Hepatocyte (in vitro differentiated cells): ENCODE measurements around the gene AKR7A2. TPM values are rescaled to one million over a fixed set of nuclear protein-coding genes. Genes with fewer than 3 reads are reported as not detected.
"Not testable (repeated sequence)": the region's sequence is repeated elsewhere in the genome, so short reads cannot be mapped to it uniquely, and the experiment has no call there.

Experiments
- DNase-seq: peaks from one replicate; pipeline ENCODE4 v3.0.0-alpha.2; 2016; ENCODE audit warnings: low spot score
- H2AFZ ChIP-seq: fragments of 200-600 bp; sonication (generic); 2 replicates; pipeline ENCODE4 v1.6.0; 2016; ENCODE audit warnings: antibody characterized with exemption, mild to moderate bottlenecking
- H3K27ac ChIP-seq: fragments of 200-600 bp; sonication (generic); 2 replicates; pipeline ENCODE4 v1.5.1; 2016; ENCODE audit warnings: mild to moderate bottlenecking
- H3K27me3 ChIP-seq: fragments of 200-600 bp; sonication (generic); 2 replicates; pipeline ENCODE4 v1.6.1; 2016
- H3K36me3 ChIP-seq: fragments of 200-600 bp; sonication (generic); replicated peaks from 2 replicates; pipeline ENCODE4 v1.5.1; 2016; ENCODE audit warnings: low read depth; ENCODE audit not compliant: insufficient read depth
- H3K4me1 ChIP-seq: fragments of 200-600 bp; sonication (generic); 2 replicates; pipeline ENCODE4 v1.5.1; 2016; ENCODE audit warnings: mild to moderate bottlenecking, moderate library complexity; ENCODE audit not compliant: insufficient read depth
- H3K4me2 ChIP-seq: fragments of 200-600 bp; sonication (generic); 2 replicates; pipeline ENCODE4 v1.6.0; 2016
- H3K4me3 ChIP-seq: fragments of 200-600 bp; sonication (generic); 2 replicates; pipeline ENCODE4 v1.5.1; 2016; ENCODE audit warnings: mild to moderate bottlenecking
- H3K79me2 ChIP-seq: fragments of 200-600 bp; sonication (generic); 2 replicates; pipeline ENCODE4 v1.6.0; 2017; ENCODE audit warnings: mild to moderate bottlenecking
- H3K9me2 ChIP-seq: fragments of 200-600 bp; sonication (generic); replicated peaks from 2 replicates; pipeline ENCODE4 v1.6.0; 2017; ENCODE audit warnings: mild to moderate bottlenecking; ENCODE audit not compliant: insufficient read depth
- H3K9me3 ChIP-seq: fragments of 200-600 bp; sonication (generic); 2 replicates; pipeline ENCODE4 v1.5.1; 2016; ENCODE audit warnings: low read depth, mild to moderate bottlenecking
- H4K20me1 ChIP-seq: fragments of 200-600 bp; sonication (generic); 2 replicates; pipeline ENCODE4 v1.6.0; 2016; ENCODE audit warnings: mild to moderate bottlenecking; ENCODE audit not compliant: insufficient read depth, poor library complexity, severe bottlenecking
- EZH2 ChIP-seq: fragments of 200-600 bp; sonication (generic); IDR thresholded peaks from 2 replicates; pipeline ENCODE4 v1.6.1; 2016; ENCODE audit warnings: antibody characterized with exemption, mild to moderate bottlenecking, borderline replicate concordance
- EZH2phosphoT487 ChIP-seq: fragments of 200-600 bp; sonication (generic); IDR thresholded peaks from one replicate; pipeline ENCODE4 v1.6.1; 2018; ENCODE audit warnings: antibody characterized with exemption, mild to moderate bottlenecking, low read depth, moderate library complexity; ENCODE audit not compliant: unreplicated experiment, severe bottlenecking
- WGBS: methylation state at CpG from one replicate; pipeline ENCODE4 v1.1.6; 2016; ENCODE audit warnings: low lambda C conversion rate; ENCODE audit errors: missing lambda C conversion rate; 5-methylcytosine and 5-hydroxymethylcytosine counted together
- polyA plus RNA-seq: library from polyadenylated mRNA; unstranded; fragments of >200 nt; fragmentation: Nextera tagmentation; extraction: Ambion mirVana; gene quantifications from 2 replicates; pipeline ENCODE4 v1.2.1, GENCODE V29; 2016
- total RNA-seq: library from RNA; depleted of rRNA; stranded (reverse); fragments of >200 nt; gene quantifications from 2 replicates; pipeline ENCODE4 v1.2.3, GENCODE V29; 2014
- TF ChIP-seq, protein P1 (sequence below): fragments of 200-600 bp; sonication (generic); IDR thresholded peaks from 2 replicates; pipeline ENCODE4 v1.5.1; 2016; ENCODE audit warnings: antibody characterized with exemption, mild to moderate bottlenecking; ENCODE audit not compliant: poor library complexity

Gene AKR7A2
- total and polyA plus RNA-seq, 2 experiments from 2014 or later: 81.5 to 109 TPM

DNA sequence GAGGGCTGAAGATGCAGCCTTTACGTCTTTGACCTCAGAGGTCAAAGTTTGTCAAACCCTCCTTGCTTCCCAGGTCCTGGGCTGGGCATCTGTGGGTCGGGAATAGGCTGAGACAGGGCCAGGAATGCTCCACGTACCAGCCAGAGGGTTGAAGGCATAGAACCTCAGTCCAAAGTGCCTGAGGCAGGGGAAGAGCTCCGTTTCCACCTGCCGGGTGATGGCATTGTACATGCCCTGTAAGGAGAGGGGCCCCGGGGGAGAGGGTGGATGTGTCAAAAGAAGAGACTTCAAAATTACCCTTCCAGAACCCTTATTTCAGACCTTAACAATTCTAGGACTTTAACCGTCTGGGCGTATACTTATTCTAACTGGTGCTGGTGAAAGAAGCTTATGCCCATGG lies 27.1 kb downstream of the AKR7A2 start:
- no peak overlapping the region for H3K4me2 ChIP-seq
- TF ChIP-seq EZH2phosphoT487 (no peak), EZH2 (no peak)
- TF ChIP-seq, protein P1, sequence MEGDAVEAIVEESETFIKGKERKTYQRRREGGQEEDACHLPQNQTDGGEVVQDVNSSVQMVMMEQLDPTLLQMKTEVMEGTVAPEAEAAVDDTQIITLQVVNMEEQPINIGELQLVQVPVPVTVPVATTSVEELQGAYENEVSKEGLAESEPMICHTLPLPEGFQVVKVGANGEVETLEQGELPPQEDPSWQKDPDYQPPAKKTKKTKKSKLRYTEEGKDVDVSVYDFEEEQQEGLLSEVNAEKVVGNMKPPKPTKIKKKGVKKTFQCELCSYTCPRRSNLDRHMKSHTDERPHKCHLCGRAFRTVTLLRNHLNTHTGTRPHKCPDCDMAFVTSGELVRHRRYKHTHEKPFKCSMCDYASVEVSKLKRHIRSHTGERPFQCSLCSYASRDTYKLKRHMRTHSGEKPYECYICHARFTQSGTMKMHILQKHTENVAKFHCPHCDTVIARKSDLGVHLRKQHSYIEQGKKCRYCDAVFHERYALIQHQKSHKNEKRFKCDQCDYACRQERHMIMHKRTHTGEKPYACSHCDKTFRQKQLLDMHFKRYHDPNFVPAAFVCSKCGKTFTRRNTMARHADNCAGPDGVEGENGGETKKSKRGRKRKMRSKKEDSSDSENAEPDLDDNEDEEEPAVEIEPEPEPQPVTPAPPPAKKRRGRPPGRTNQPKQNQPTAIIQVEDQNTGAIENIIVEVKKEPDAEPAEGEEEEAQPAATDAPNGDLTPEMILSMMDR: no peak
- H3K27me3 ChIP-seq: no peaks in the 10 kb centered on the region
- H3K4me3 ChIP-seq: no peak overlapping the region
- no peaks in the 10 kb centered on the region for H3K9me2 ChIP-seq
- H3K79me2 ChIP-seq: no peaks in the 10 kb centered on the region
- WGBS: 89% methylated on average over 8 of the region's 8 CpGs
- no peaks in the 10 kb centered on the region for H4K20me1 ChIP-seq
- no peaks in the 10 kb centered on the region for H3K9me3 ChIP-seq
- DNase-seq: no peak
- no peak overlapping the region for H2AFZ ChIP-seq
- H3K36me3 ChIP-seq: no peaks in the 10 kb centered on the region
- H3K27ac ChIP-seq: peak overlapping the region; percentile 31
- no peaks in the 10 kb centered on the region for H3K4me1 ChIP-seq

DNA sequence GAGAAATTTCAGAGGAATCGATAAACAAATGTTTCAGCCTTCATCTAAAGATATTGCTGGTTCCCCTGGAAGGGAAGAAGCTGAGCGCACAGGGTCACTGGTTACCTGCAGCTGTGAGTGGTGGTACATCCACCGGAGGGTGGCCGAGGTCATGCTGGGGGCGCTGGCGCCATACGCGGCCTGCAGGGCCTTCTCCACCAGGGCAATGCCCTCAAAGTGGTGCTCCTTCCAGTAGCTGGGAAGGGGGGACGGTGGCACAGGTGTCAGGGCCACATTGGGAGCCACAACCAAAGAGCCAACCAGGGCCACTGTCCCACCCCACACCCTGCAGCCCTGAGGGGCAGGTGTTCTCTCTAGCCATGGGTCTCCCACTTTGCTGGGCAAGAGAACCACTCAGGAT lies 28.1 kb downstream of the AKR7A2 start:
- 96% methylated on average over 9 of the region's 9 CpGs for WGBS
- no peak for DNase-seq
- Histone ChIP-seq H3K27ac (no peak overlapping the region), H2AFZ (no peak overlapping the region), H3K27me3 (no peaks in the 10 kb centered on the region), H3K9me3 (no peaks in the 10 kb centered on the region), H3K4me1 (no peaks in the 10 kb centered on the region), H4K20me1 (no peaks in the 10 kb centered on the region), H3K79me2 (no peaks in the 10 kb centered on the region), H3K4me2 (no peak overlapping the region), H3K36me3 (no peaks in the 10 kb centered on the region), H3K4me3 (no peak overlapping the region), H3K9me2 (no peaks in the 10 kb centered on the region)
- TF ChIP-seq, protein P1: no peak
- TF ChIP-seq EZH2: no peak
- no peak for TF ChIP-seq EZH2phosphoT487

DNA sequence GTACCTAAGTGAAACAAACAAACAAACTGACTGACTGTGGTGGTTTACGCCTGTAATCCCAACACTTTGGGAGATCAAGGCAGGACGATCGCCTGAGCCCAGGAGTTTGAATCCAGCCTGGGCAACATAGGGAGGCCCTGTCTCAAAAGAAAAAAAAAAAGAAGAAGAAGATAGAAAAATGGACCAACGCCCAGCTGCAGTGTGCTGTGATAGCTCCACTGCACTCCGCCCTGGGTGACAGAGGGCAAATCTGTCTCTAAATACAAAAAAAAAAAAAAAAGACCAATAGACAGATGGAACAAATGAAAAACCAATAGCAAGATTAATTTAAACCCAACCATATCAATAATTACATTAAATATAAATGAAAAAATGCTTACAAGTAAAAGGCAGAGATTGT lies 37.3 kb downstream of the AKR7A2 start:
- Histone ChIP-seq H2AFZ (no peak overlapping the region), H3K9me3 (no peaks in the 10 kb centered on the region), H3K27ac (no peak overlapping the region), H3K9me2 (no peaks in the 10 kb centered on the region), H3K4me2 (no peak overlapping the region), H3K27me3 (no peaks in the 10 kb centered on the region), H3K4me1 (no peaks in the 10 kb centered on the region), H3K79me2 (no peaks in the 10 kb centered on the region), H3K36me3 (no peaks in the 10 kb centered on the region), H3K4me3 (no peak overlapping the region), H4K20me1 (no peaks in the 10 kb centered on the region)
- DNase-seq: no peak
- 93% methylated on average over 5 of the region's 5 CpGs for WGBS
- TF ChIP-seq, protein P1: no peak
- no peak for TF ChIP-seq EZH2
- TF ChIP-seq EZH2phosphoT487: no peak

DNA sequence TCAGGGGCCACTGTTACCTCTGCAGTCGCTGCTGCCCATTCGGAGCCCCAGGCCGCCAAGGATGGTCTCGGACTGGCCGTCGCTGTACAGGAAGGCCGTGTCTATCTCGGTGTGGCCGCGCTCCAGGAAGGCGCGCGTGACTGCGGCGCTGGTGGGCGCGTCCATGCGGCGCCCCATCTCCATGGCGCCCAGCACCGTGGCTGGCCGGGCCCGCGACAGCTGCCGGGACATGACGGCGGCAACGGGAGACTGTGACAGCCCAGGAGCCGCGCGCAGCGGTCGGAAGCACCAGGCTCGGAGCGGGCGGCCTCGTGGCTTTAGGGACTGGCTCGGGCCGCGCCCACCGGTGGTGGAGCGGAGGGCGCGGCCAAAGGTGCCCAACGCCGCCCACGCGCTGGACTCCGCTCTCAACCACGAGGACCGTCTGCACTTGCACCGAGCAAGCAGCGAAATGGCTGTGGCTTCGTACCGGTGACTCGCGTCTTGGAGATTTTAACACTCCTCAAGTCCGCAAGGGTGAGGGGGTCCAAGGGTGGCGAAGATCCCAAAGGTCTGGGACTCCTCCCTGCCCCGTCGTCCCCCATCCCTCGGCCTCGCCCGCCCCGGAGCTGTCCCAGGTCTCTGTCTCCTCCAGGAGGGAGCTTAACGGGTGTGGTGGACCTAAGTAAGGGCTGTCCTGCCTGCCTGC lies 38.0 kb downstream of the AKR7A2 start:
- H3K79me2 ChIP-seq, H3K27ac ChIP-seq, H3K9me3 ChIP-seq, DNase-seq, H3K4me3 ChIP-seq, H3K27me3 ChIP-seq, H3K4me2 ChIP-seq, H4K20me1 ChIP-seq, H3K4me1 ChIP-seq, H2AFZ ChIP-seq, H3K9me2 ChIP-seq, H3K36me3 ChIP-seq: not testable (repeated sequence)
- 97% methylated on average over 33 of the region's 66 CpGs for WGBS
